T-helper 2 cell treated with Interferon-gamma antibody and Interleukin-4, amounts not matched to agents 5 μg/mL and 100 μg/mL, for 36 hours (primary cell): ENCODE data around the gene LYPLA2.
"Not testable (repeated sequence)": the region's sequence is repeated elsewhere in the genome, so short reads cannot be mapped to it uniquely, and the experiment has no call there.

ENCODE experiments used
- DNase-seq: peaks from one replicate; pipeline ENCODE4 v3.0.0; 2021; ENCODE audit warnings: low spot score
- H3K27ac Mint-ChIP-seq: one replicate; pipeline ENCODE4 v1.8.0; 2021; ENCODE audit warnings: mild to moderate bottlenecking, mixed read lengths
- H3K27me3 Mint-ChIP-seq: one replicate; pipeline ENCODE4 v1.8.0; 2021; ENCODE audit warnings: low read depth, mixed read lengths
- H3K36me3 Mint-ChIP-seq: one replicate; pipeline ENCODE4 v1.8.0; 2021; ENCODE audit warnings: low read depth, mixed read lengths
- H3K4me1 Mint-ChIP-seq: one replicate; pipeline ENCODE4 v1.8.0; 2021; ENCODE audit warnings: low read depth, mixed read lengths
- H3K4me3 Mint-ChIP-seq: one replicate; pipeline ENCODE4 v1.8.0; 2022; ENCODE audit warnings: mild to moderate bottlenecking, moderate library complexity, mixed read lengths
- H3K9me3 Mint-ChIP-seq: one replicate; pipeline ENCODE4 v1.8.0; 2021; ENCODE audit warnings: mixed read lengths

LYPLA2 gene

DNA sequence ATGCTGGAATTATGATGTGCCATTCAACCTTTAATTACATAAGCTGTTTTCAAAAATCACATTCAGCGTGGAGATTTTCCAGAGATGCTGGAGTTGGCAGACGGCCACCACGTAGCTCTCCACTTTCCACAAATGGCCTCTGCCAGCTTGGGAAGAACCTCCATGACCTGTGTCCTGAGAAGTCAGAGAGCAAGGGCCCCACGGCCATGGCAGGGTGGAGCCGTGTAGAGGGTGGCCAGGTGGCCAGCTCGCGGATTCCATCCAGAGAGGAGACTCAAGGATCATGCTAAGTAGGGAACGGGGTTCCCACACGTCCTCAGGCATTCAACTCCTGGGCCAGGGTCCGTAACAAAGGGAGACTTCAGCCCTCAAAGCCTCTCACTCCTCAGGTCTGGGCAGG lies 10.9 kb downstream of the LYPLA2 start:
- no peaks in the 10 kb centered on the region for H3K9me3 Mint-ChIP-seq
- no peak for DNase-seq
- H3K36me3 Mint-ChIP-seq: peaks cover 10% of the 10 kb centered on the region
- H3K27me3 Mint-ChIP-seq: no peaks in the 10 kb centered on the region
- peaks cover 14% of the 10 kb centered on the region for H3K4me1 Mint-ChIP-seq
- H3K4me3 Mint-ChIP-seq: peak overlapping the region; percentile 36
- H3K27ac Mint-ChIP-seq: peak overlapping the region; percentile 47

DNA sequence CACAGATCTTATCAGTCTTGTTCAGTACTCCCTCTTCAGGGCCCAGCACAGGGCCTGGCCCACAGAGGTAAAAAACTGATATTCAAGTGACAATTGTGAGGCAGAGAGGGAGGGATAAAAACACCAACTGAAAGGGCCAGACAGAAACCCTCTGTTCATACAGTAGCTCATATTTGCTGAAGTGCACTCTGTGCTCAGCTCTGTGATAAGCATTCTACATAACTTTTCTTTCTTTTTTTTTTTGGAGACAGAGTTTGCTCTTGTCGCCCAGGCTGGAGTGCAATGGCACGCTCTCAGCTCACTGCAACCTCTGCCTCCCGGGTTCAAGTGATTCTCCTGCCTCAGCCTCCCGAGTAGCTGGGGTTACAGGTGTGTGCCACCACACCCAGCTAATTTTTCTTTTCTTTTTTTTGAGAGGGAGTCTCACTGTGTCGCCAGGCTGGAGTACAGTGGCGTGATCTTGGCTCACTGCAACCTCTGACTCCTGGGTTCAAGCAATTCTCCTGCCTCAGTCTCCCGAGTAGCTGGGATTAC lies 11.9 kb downstream of the LYPLA2 start:
- Mint-ChIP-seq H3K4me1 (peaks cover 16% of the 10 kb centered on the region), H3K27ac (peak overlapping the region; percentile 28)
- H3K27me3 Mint-ChIP-seq, H3K4me3 Mint-ChIP-seq, H3K36me3 Mint-ChIP-seq, H3K9me3 Mint-ChIP-seq, DNase-seq: not testable (repeated sequence)

DNA sequence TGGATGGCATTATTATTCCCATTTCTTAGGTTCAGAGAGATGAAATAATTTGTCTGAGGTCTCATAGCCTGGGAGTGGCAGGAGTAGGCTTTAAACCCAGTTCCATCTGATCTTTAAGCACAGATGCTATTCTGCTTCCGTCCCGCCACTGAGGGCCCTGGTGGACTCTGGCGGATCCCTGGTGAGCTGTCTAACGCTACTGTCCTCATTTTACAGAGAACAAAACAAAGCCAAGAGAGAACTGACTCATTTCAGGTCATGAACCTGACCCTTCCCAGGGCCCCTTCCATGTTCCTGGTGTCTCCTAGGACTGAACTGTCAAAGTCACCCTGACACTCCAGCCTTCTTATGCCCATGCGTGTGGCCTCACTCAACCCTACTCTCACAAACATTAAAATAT lies 12.7 kb downstream of the LYPLA2 start:
- H3K4me3 Mint-ChIP-seq: no peak overlapping the region
- H3K27me3 Mint-ChIP-seq: no peaks in the 10 kb centered on the region
- no peaks in the 10 kb centered on the region for H3K9me3 Mint-ChIP-seq
- H3K4me1 Mint-ChIP-seq: peaks cover 16% of the 10 kb centered on the region
- peaks cover 5% of the 10 kb centered on the region for H3K36me3 Mint-ChIP-seq
- H3K27ac Mint-ChIP-seq: no peak overlapping the region
- no peak for DNase-seq

DNA sequence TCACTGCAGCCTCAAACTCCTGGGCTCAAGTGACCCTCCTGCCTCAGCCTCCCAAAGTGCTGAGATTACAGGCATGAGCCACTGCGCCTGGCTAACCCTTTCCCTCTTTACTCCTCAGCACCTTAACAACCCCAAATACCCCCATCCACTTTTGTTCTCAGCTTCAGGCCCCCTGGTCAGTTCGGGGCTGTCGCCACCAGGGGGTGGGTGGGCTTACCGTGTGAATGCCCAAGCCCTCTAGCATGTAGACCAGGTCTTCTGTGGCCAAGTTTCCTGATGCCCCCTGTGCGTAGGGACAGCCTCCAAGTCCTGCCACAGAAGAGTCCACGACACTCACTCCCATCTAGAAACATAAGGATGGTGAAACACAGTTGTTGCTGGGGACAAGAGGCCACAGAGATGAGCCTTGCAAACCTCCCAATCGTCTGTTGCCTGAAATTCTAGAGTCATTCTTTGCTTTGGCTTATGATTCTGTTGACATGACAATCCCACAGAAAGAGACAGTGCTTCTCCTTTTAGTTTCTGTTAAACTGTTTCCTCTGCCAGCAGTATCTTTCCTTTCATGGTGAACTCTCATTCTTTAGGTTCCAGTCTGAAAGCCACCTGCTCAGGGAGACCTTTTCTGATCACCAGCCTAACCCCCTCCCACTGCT lies 13.4 kb downstream of the LYPLA2 start:
- Mint-ChIP-seq H3K36me3 (peaks cover 4% of the 10 kb centered on the region), H3K9me3 (no peaks in the 10 kb centered on the region), H3K4me3 (no peak overlapping the region), H3K27me3 (no peaks in the 10 kb centered on the region), H3K27ac (peak overlapping the region; percentile 8), H3K4me1 (peaks cover 13% of the 10 kb centered on the region)
- DNase-seq: no peak

DNA sequence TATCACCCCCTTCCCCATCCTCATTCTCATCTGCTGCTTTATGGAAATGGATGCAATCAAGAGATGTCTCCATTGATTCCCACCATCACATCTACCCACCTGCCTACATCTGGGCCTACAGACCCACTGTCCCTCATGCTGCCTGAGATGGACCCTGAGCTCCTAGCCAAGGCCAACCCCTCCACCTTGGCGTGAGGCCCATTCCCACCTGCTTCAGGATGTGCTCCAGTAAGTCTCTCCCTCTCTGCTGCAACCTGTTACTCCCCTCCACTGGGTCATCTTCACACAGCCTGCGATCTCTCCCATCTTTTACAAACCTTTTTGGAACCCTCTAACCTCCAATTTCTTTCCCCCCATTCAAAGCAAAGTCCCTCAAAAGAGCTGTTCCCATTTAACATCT lies 14.1 kb downstream of the LYPLA2 start:
- no peaks in the 10 kb centered on the region for H3K9me3 Mint-ChIP-seq
- no peaks in the 10 kb centered on the region for H3K27me3 Mint-ChIP-seq
- no peak overlapping the region for H3K4me3 Mint-ChIP-seq
- peaks cover 4% of the 10 kb centered on the region for H3K36me3 Mint-ChIP-seq
- peaks cover 11% of the 10 kb centered on the region for H3K4me1 Mint-ChIP-seq
- DNase-seq: no peak
- H3K27ac Mint-ChIP-seq: peak overlapping the region; percentile 49

DNA sequence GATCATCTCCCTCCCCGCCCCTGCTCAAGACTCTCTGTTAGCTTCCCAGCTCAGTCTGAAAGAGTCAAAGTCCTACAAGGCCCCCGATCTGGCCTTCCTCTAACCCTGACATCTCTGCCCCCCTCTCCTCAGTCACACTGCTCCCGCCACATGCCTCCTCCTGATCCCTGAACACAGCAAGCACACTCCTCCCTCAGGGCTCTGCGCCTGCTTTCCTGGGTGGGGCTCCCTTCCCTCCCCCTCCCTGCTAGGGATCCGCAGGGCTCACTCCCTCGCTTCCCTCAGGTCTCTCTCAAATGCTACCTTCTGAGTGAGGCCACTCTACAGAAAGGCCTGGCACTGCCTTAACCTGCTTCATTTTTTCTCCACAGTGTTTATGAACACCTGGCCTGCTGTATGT lies 15.3 kb downstream of the LYPLA2 start:
- Mint-ChIP-seq H3K36me3 (peaks cover 6% of the 10 kb centered on the region), H3K27me3 (no peaks in the 10 kb centered on the region), H3K4me1 (peaks cover 13% of the 10 kb centered on the region), H3K9me3 (no peaks in the 10 kb centered on the region), H3K4me3 (no peak overlapping the region), H3K27ac (no peak overlapping the region)
- DNase-seq: no peak

DNA sequence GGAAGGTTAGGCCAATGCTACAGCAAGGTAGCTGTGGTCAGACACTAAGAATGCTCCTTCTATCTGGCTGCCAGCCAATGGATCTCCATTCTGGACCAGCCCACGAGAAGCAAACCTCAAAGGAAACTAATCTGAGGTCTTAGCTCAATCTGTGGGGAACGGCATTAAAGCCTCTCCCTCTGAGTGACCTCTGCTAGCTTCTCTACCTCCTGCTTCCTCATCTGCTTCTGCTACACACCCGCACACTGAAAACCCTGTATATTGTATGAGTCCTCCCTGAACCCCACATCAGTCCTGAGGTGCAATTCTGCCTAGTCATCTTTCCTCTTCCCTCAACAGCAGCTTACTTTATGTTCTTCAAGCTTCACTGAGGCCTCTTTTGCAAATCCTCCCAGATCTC lies 16.5 kb downstream of the LYPLA2 start:
- Mint-ChIP-seq H3K27me3 (no peaks in the 10 kb centered on the region), H3K27ac (peak overlapping the region; percentile 9), H3K9me3 (no peaks in the 10 kb centered on the region), H3K4me3 (no peak overlapping the region), H3K4me1 (peaks cover 10% of the 10 kb centered on the region), H3K36me3 (peaks cover 7% of the 10 kb centered on the region)
- no peak for DNase-seq

DNA sequence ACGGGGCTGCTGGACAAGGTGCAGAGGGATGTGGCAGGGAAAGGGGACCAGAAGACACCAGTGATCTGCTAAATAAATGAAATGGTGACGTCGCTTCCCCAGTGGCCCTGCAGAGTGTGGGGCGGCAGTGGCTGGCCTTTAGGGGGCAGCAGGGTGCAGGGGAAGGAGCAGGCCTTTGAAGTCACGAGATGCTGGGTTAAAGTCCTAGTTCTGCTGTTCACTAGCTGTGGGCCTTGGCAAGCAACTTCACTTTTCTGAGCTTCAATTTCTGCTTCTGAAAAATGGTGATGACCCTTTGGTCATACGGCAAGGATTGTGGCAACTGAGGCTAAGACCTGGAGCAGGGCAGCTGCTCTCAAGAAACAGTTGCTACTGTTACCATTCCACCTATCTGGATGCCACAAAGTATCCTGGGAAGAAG lies 18.8 kb downstream of the LYPLA2 start:
- peaks cover 10% of the 10 kb centered on the region for H3K4me1 Mint-ChIP-seq
- H3K27ac Mint-ChIP-seq: peak overlapping the region; percentile 41
- peak; percentile 67 for DNase-seq
- H3K9me3 Mint-ChIP-seq: no peaks in the 10 kb centered on the region
- peaks cover 10% of the 10 kb centered on the region for H3K36me3 Mint-ChIP-seq
- H3K27me3 Mint-ChIP-seq: no peaks in the 10 kb centered on the region
- H3K4me3 Mint-ChIP-seq: no peak overlapping the region

DNA sequence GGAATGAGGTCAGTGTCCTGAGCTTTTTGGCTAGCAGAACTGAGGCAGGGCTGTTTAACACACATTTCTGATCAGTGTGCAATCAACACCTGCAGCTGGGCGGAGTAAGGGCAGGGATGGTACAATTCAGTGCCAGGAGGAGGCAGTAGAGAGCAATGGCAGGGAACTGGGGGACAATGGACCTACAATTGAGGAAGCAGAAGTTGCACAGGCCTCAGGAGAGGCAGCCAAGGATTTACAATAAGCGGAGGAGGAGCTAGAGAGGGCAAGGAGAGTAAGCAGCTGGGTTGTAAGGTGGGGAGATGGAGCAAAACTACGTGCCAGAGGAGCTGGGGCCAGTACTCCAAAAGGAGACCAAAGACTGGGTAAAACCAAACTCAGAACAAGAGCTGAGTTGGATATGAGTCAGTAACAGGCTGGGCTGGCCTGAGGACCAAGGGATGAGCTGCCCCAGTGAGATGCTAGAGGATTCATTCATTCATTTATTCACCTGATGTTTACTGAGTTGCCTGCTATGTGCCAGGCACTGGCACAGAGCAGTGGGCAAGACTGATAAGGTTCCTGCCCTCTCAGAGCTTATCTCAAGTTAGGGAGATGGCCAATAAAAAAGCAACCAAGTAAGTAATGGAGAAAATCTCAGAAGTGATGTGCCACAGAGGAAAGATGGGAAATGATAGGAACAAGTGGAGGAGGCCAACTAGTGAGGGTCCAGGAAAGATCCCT lies 20.0 kb downstream of the LYPLA2 start:
- Mint-ChIP-seq H3K27me3 (no peaks in the 10 kb centered on the region), H3K4me3 (no peak overlapping the region), H3K9me3 (no peaks in the 10 kb centered on the region), H3K4me1 (peaks cover 10% of the 10 kb centered on the region), H3K36me3 (peaks cover 10% of the 10 kb centered on the region), H3K27ac (peak overlapping the region; percentile 22)
- DNase-seq: peak; percentile 37

DNA sequence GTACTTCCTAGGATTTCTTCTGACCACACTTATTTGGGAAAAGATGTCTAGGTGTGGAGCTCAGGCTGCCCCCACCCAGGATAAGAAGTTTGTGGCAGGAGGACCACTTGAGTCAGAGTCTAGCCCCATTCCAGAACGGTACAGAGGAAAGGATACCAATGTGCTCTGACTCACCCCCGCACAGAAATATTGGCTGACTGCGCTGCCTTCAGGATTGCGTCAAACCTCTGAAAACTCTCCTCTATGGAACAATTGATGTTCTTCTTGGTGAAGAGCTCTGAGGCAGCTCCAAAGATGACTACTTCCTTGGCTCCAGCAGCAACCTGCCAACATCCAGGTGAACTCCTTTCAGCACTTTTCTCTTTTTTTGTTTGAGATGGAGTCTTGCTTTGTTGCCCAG lies 23.1 kb downstream of the LYPLA2 start:
- peaks cover 7% of the 10 kb centered on the region for H3K4me1 Mint-ChIP-seq
- DNase-seq: no peak
- no peaks in the 10 kb centered on the region for H3K9me3 Mint-ChIP-seq
- peaks cover 6% of the 10 kb centered on the region for H3K36me3 Mint-ChIP-seq
- H3K27me3 Mint-ChIP-seq: no peaks in the 10 kb centered on the region
- no peak overlapping the region for H3K4me3 Mint-ChIP-seq
- no peak overlapping the region for H3K27ac Mint-ChIP-seq

DNA sequence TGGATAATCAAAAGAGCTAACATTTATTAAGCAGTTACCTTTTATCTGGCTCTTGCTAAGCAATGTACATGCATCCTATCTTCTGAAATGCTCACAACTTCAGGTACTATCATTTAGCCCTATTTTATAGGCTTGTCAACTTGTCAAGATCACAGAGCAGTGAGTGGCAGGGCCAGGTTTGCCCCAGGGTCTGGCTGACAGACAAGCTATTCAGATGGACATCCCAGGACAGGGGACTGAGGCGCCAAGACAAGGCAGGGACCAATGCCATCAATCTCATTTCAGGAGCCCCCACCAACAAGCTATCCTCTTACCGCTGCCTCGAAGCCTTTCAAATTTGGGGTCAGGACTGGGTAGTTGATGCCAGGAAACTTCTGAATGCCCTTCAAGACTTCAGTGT lies 25.4 kb downstream of the LYPLA2 start:
- no peaks in the 10 kb centered on the region for H3K4me1 Mint-ChIP-seq
- DNase-seq: no peak
- H3K9me3 Mint-ChIP-seq: no peaks in the 10 kb centered on the region
- no peak overlapping the region for H3K4me3 Mint-ChIP-seq
- no peaks in the 10 kb centered on the region for H3K27me3 Mint-ChIP-seq
- peaks cover 4% of the 10 kb centered on the region for H3K36me3 Mint-ChIP-seq
- H3K27ac Mint-ChIP-seq: no peak overlapping the region

DNA sequence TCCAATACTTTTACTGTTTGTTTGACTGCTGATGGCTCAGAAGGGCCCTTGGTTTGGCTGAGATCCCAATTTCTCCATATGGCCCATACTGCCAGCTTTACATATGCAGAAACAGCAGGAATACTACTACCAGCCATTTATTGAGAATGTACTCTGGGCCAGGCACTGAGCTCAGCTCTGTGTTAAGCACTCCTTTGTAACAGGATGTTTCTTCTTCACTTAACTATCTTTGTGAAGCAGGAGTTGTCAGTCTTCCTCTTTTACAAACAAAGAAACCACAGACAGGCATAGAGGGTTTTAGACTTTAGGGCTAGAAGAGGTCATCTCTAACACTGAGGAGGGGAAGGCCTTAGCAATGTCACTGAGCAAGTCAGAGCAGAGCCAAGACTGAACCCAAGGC lies 26.0 kb downstream of the LYPLA2 start:
- DNase-seq: no peak
- H3K27ac Mint-ChIP-seq: no peak overlapping the region
- H3K27me3 Mint-ChIP-seq: no peaks in the 10 kb centered on the region
- H3K9me3 Mint-ChIP-seq: no peaks in the 10 kb centered on the region
- H3K4me1 Mint-ChIP-seq: no peaks in the 10 kb centered on the region
- H3K4me3 Mint-ChIP-seq: no peak overlapping the region
- H3K36me3 Mint-ChIP-seq: peaks cover 4% of the 10 kb centered on the region

DNA sequence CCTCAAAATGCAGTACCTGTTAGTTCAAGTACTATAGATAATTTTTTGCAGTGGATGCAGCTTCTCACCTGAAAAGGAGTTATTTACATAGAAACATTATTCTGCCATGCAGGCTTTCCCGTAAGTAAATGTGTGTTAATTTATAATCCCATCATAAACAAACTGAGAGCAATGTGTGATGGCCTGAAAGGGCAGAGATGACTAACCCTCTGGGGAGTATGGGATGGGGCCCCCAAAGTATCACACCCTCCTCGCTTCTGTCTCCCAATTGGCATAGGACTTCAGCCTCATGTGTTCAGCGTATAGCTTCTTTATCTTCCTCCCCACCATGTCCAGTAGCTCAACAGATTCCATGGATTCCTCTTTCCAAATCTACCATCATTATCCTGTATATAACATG lies 26.7 kb downstream of the LYPLA2 start:
- H3K4me1 Mint-ChIP-seq: peaks cover 2% of the 10 kb centered on the region
- DNase-seq: no peak
- H3K27ac Mint-ChIP-seq: no peak overlapping the region
- H3K9me3 Mint-ChIP-seq: no peaks in the 10 kb centered on the region
- peaks cover under 1% of the 10 kb centered on the region for H3K36me3 Mint-ChIP-seq
- no peaks in the 10 kb centered on the region for H3K27me3 Mint-ChIP-seq
- H3K4me3 Mint-ChIP-seq: no peak overlapping the region

DNA sequence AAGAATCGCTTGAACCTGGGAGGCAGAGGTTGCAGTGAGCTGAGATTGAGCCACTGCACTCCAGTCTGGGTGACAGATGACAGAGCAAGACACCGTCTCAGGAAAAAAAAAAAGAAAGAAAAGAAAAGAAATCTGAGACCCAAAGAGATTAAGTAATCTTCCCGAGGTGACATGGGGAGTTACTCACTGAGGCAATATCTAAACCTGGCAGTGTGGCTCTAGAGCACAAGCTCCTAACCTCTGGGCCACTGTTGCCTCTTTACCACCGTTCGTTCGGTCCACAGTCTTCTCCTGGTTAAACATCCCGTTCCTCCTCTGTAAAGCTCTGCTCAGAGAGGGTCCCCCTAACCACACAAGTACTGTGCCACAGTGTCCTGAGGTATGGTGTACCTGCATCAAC lies 32.8 kb downstream of the LYPLA2 start:
- H3K4me3 Mint-ChIP-seq: peak overlapping the region; percentile 94
- H3K9me3 Mint-ChIP-seq: no peaks in the 10 kb centered on the region
- DNase-seq: no peak
- peaks cover 15% of the 10 kb centered on the region for H3K4me1 Mint-ChIP-seq
- H3K27ac Mint-ChIP-seq: peak overlapping the region; percentile 60
- no peaks in the 10 kb centered on the region for H3K27me3 Mint-ChIP-seq
- peaks cover 2% of the 10 kb centered on the region for H3K36me3 Mint-ChIP-seq
